Ovary (tissue), 9 donors: ENCODE data around the gene NPAS2. TPM values are rescaled to one million over a fixed set of nuclear protein-coding genes. Genes with fewer than 3 reads are reported as not detected.

ENCODE experiments used
- DNase-seq, 5 donors: peaks; one replicate each; pipeline ENCODE4 v3.0.0-alpha.2; 2019 to 2020
- H3K27ac ChIP-seq, 2 donors: fragments of 200-600 bp; one replicate each; pipeline versions ENCODE4 v1.5.1 to v1.8.0; 2019 to 2022
- H3K27me3 ChIP-seq: fragments of 200-600 bp; one replicate; pipeline ENCODE4 v1.8.0; 2022
- H3K36me3 ChIP-seq: fragments of 200-600 bp; sonication (generic); one replicate; pipeline ENCODE4 v1.5.1; 2019
- H3K4me1 ChIP-seq: one replicate; pipeline ENCODE4 v1.8.1; 2013; ENCODE audit warnings: mild to moderate bottlenecking, moderate library complexity; ENCODE audit not compliant: insufficient read depth
- H3K4me3 ChIP-seq: fragments of 200-600 bp; sonication (generic); one replicate; pipeline ENCODE4 v1.5.1; 2017
- H3K9me3 ChIP-seq, 2 donors: fragments of 200-600 bp in 1 of 2; sonication (generic) in 1 of 2; one replicate each; pipeline versions ENCODE4 v1.5.1 to v1.8.1; 2013 to 2019; ENCODE audit warnings: mild to moderate bottlenecking in 1 of 2, moderate library complexity in 1 of 2
- CTCF ChIP-seq, 3 donors: fragments of 450-650 bp in 2 of 3; fragments of 200-600 bp in 1 of 3; IDR thresholded peaks; one replicate each; pipeline versions ENCODE4 v1.5.1 to v1.8.0; 2016 to 2022; ENCODE audit warnings: antibody characterized with exemption in 3 of 3, mild to moderate bottlenecking in 1 of 3
- EP300 ChIP-seq: sonication (generic); formaldehyde crosslinking; IDR thresholded peaks from one replicate; pipeline ENCODE4 v1.6.1; 2017; ENCODE audit warnings: antibody characterized with exemption
- POLR2A ChIP-seq: fragments of 450-650 bp; IDR thresholded peaks from one replicate; pipeline ENCODE4 v1.6.1; 2017; ENCODE audit warnings: antibody characterized with exemption, mild to moderate bottlenecking, moderate library complexity
- WGBS, 3 donors: extraction: QIAGEN DNeasy Blood & Tissue Kit in 1 of 3; methylation state at CpG; one replicate each; pipeline versions ENCODE4 v1.1.5 to v1.1.7; 2013 to 2017; 5-methylcytosine and 5-hydroxymethylcytosine counted together
- intact Hi-C, 4 donors: fragments of 100-400 bp; cut with DNase I; formaldehyde crosslinking; loops; one replicate each; pipeline versions ENCODE4 v1.11.0 to v1.15.1; 2022 to 2023
- polyA plus RNA-seq, 2 donors: library from polyadenylated mRNA; stranded (reverse); fragments of 200-250 nt in 1 of 2; fragments of 350-450 nt in 1 of 2; fragmentation: Illumina TruSeq in 1 of 2; extraction: RNeasy Lipid Tissue Mini Kit (QIAGEN cat#74804) in 1 of 2; gene quantifications; one replicate each; pipeline ENCODE4 v1.2.3, GENCODE V29; 2013 to 2014
- total RNA-seq, 7 donors: library from RNA; depleted of rRNA in 2 of 7; stranded (reverse); fragments of >200 nt in 2 of 7; fragmentation: NEBNext Ultra II Directional in 3 of 7; extraction: Animal tissue kit (Norgen Biotek cat#: 25700) in 3 of 7; gene quantifications; one replicate each; pipeline versions ENCODE4 v1.1.0 to v1.2.4, GENCODE V29; 2016 to 2023
- donor health status: DM: no; HTN: no; CAD: no; lungs with moderate emphysema.
- donor health status: DM: no; HTN: no; CAD: no.
- donor health status: Bipolar disorder and iron deficiency.
- donor health status: DM: yes; HTN: yes; CAD: no.
- donor health status: DM: no; HTN: no; CAD: no.
- donor health status: DM: yes; HTN: yes; CAD: no.

Gene NPAS2
- total and polyA plus RNA-seq, 9 donors = 1.6 to 20.6 (median 7.3) TPM

GRCh38 chr2:100928235-100928634 lies 108.3 kb downstream of the NPAS2 start:
- no peaks in the 10 kb centered on the region for H3K9me3 ChIP-seq
- H3K4me1 ChIP-seq = no peaks in the 10 kb centered on the region
- no peak for DNase-seq
- no peaks in the 10 kb centered on the region for H3K36me3 ChIP-seq
- H3K27ac ChIP-seq = no peak overlapping the region
- no peak for TF ChIP-seq EP300
- no peak for TF ChIP-seq CTCF (IDR thresholded peaks at IDR 0.05)
- no peak for TF ChIP-seq POLR2A
- H3K27me3 ChIP-seq = no peaks in the 10 kb centered on the region
- no peak overlapping the region for H3K4me3 ChIP-seq
- intact Hi-C loops = no loop called here
- WGBS, 3 donors = 72 to 80% (median 75%) methylated on average over 6 of the region's 6 CpGs

DNA sequence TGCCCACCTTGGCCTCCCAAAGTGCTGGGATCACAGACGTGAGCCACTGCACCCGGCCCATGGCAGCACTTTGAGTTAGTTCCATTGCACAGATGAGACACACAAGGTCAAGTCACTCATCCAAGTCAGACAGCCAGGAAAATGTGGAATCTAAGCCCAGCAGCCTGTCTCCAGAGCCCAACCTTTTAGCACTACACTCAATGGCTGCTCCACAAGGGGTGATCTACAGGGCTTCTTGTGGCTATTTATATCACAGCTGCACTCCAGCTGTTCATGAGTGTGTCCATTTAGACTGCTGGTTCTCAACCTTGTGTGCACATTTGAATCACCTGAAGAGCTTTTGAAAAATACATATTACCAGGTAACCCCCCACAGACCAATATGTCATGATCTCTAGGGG lies 109.2 kb downstream of the NPAS2 start:
- no peak for TF ChIP-seq POLR2A
- TF ChIP-seq CTCF (IDR thresholded peaks at IDR 0.05) = no peak
- no peaks in the 10 kb centered on the region for H3K36me3 ChIP-seq
- no peaks in the 10 kb centered on the region for H3K9me3 ChIP-seq
- no peak overlapping the region for H3K27ac ChIP-seq
- intact Hi-C loops = no loop called here
- 66 to 74% (median 73%) methylated on average over 2 of the region's 2 CpGs for WGBS, 3 donors
- H3K27me3 ChIP-seq = no peaks in the 10 kb centered on the region
- no peak for DNase-seq
- H3K4me3 ChIP-seq = no peak overlapping the region
- H3K4me1 ChIP-seq = no peaks in the 10 kb centered on the region

DNA sequence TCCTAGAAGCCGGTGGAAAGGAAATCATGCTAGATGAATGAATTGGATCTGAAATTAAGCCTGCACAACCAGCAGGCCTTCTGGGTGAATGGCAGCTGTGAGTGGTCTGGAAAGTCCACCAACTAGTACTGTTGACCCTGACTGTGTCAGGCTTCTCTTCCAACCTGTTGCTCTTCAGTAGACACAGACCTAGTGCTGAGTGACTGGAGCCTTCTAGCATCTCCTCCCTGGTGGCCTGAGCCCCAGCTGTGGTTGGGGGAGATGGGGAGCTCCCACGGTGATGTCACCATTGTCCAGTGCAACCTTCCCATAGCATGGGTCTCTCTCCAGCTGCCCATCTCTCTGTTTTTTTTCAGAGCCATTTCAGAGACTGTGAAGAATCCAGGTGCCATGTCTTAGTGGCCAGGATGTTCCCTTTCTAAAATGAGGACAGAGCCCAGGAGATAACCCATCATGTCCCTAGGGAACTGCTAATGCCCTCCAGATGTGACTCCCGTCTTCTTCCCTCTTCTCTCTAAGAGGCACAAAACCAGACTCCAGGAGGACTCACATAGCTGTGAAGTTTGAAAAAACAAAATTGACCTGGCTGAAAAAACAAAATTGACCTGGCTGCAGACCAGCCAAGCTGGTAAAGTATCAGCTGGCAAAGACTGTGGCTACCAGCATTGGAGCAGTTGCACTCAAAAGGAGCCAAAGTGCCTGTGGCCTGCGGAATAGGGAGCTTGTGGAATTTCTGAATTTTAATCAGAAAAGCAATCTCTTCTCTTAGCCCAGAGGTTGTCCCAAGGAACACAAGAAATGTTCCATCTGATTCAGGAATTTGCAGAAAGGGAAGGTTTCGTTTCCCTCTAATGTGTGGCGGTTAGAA lies 114.8 kb downstream of the NPAS2 start:
- Histone ChIP-seq H3K4me3 (no peak overlapping the region), H3K36me3 (no peaks in the 10 kb centered on the region), H3K27me3 (no peaks in the 10 kb centered on the region), H3K27ac (no peak overlapping the region), H3K4me1 (no peaks in the 10 kb centered on the region), H3K9me3 (no peaks in the 10 kb centered on the region)
- intact Hi-C loops = no loop called here
- no peak for DNase-seq
- TF ChIP-seq CTCF (IDR thresholded peaks at IDR 0.05) = no peak
- no peak for TF ChIP-seq EP300
- no peak for TF ChIP-seq POLR2A
- WGBS, 3 donors = 94 to 96% (median 94%) methylated on average over 6 of the region's 6 CpGs

GRCh38 chr2:100935372-100935752 lies 115.4 kb downstream of the NPAS2 start:
- H3K27me3 ChIP-seq = no peaks in the 10 kb centered on the region
- H3K9me3 ChIP-seq = no peaks in the 10 kb centered on the region
- intact Hi-C loops = no loop called here
- no peaks in the 10 kb centered on the region for H3K36me3 ChIP-seq
- WGBS, 3 donors = 74 to 88% (median 83%) methylated on average over 3 of the region's 3 CpGs
- TF ChIP-seq POLR2A (no peak), CTCF (IDR thresholded peaks at IDR 0.05) (no peak), EP300 (no peak)
- no peak for DNase-seq
- no peaks in the 10 kb centered on the region for H3K4me1 ChIP-seq
- H3K4me3 ChIP-seq = no peak overlapping the region
- H3K27ac ChIP-seq = no peak overlapping the region
